DMS53 treated with DMSO at 0.1 percent for 48 hours (cell line): Measurements from ENCODE around the gene LTBP3.
"Not testable (repeated sequence)": the region's sequence is repeated elsewhere in the genome, so short reads cannot be mapped to it uniquely, and the experiment has no call there.

ENCODE experiments used
- DNase-seq: peaks from one replicate; lab custom pipeline; 2025; ENCODE audit not compliant: unreplicated experiment; lab: John Stamatoyannopoulos, UW

LTBP3 gene

GRCh38 chr11:65572356-65573051, 14.3 kb upstream of the LTBP3 start, which contains the start of gene FAM89B:
Gene FAM89B, plus strand, starts transcription at chr11:65572538. Its CDS starts 132 bp downstream, at chr11:65572670.
- peak; percentile 55 for DNase-seq

- DNase-seq, result peak; percentile 50
Measured at GRCh38 chr11:65571940-65572339, 13.8 kb upstream of the LTBP3 start.

- no peak for DNase-seq
Measured at GRCh38 chr11:65571420-65571819, 13.3 kb upstream of the LTBP3 start.

GRCh38 chr11:65569973-65570918, 12.1 kb upstream of the LTBP3 start, which contains the start of gene ZNRD2:
Gene ZNRD2, plus strand, starts transcription at chr11:65570477. Its CDS starts 15 bp downstream, at chr11:65570492.
- peak; percentile 93 for DNase-seq

- DNase-seq, result no peak
Measured at GRCh38 chr11:65569164-65569972, 11.2 kb upstream of the LTBP3 start.

- DNase-seq, result no peak
Measured at GRCh38 chr11:65565624-65566453, 7.7 kb upstream of the LTBP3 start.

GRCh38 chr11:65564879-65565559, 6.9 kb upstream of the LTBP3 start:
- not testable (repeated sequence) for DNase-seq

- DNase-seq, result no peak
Measured at GRCh38 chr11:65563601-65564000, 5.4 kb upstream of the LTBP3 start.

- no peak for DNase-seq
Measured at GRCh38 chr11:65562788-65563187, 4.6 kb upstream of the LTBP3 start.

- DNase-seq, result no peak
Measured at GRCh38 chr11:65562020-65562419, 3.9 kb upstream of the LTBP3 start.

GRCh38 chr11:65560555-65561418, 2.6 kb upstream of the LTBP3 start:
- peak; percentile 22 for DNase-seq

GRCh38 chr11:65559951-65560537, 1.9 kb upstream of the LTBP3 start:
- DNase-seq, result peak; percentile 90

GRCh38 chr11:65559535-65559934, 1.4 kb upstream of the LTBP3 start:
- DNase-seq, result no peak

GRCh38 chr11:65558930-65559509, 861 bp upstream of the LTBP3 start:
- DNase-seq, result no peak

- no peak for DNase-seq
Measured at GRCh38 chr11:65557280-65558001, 718 bp downstream of the LTBP3 start.

- DNase-seq, result no peak
Measured at GRCh38 chr11:65556470-65557279, 1.5 kb downstream of the LTBP3 start.
